GM21723 (cell line): ENCODE data around the gene SURF4.
"Not testable (repeated sequence)": the region's sequence is repeated elsewhere in the genome, so short reads cannot be mapped to it uniquely, and the experiment has no call there.

ENCODE experiments used
- ATAC-seq: cut with Tn5 transposase; IDR thresholded peaks from one replicate; pipeline ENCODE4 v1.9.1; 2021; ENCODE audit warnings: mild to moderate bottlenecking, moderate library complexity; ENCODE audit not compliant: unreplicated experiment

The SURF4 gene

GRCh38 chr9:133397895-133398294 lies 22.0 kb upstream of the SURF4 start:
- no peak for ATAC-seq

- ATAC-seq = no peak
These were observed 21.5 kb upstream of the SURF4 start for GRCh38 chr9:133397370-133397769.

GRCh38 chr9:133396952-133397351 lies 21.1 kb upstream of the SURF4 start:
- ATAC-seq = no peak

GRCh38 chr9:133394687-133395271 lies 18.9 kb upstream of the SURF4 start:
- no peak for ATAC-seq

GRCh38 chr9:133393399-133393798 lies 17.5 kb upstream of the SURF4 start:
- ATAC-seq = no peak

- not testable (repeated sequence) for ATAC-seq
These were observed 16.4 kb upstream of the SURF4 start for GRCh38 chr9:133392308-133392707.

GRCh38 chr9:133391449-133391848 lies 15.6 kb upstream of the SURF4 start:
- not testable (repeated sequence) for ATAC-seq

- ATAC-seq = no peak
These were observed 14.9 kb upstream of the SURF4 start for GRCh38 chr9:133390713-133391112.

- ATAC-seq = no peak
These were observed 13.7 kb upstream of the SURF4 start for GRCh38 chr9:133389562-133389961.

GRCh38 chr9:133389025-133389557 lies 13.2 kb upstream of the SURF4 start:
- no peak for ATAC-seq

GRCh38 chr9:133387680-133388079 lies 11.8 kb upstream of the SURF4 start:
- no peak for ATAC-seq

- ATAC-seq = no peak
These were observed 10.5 kb upstream of the SURF4 start for GRCh38 chr9:133386338-133386737.

- no peak for ATAC-seq
These were observed 9.6 kb upstream of the SURF4 start for GRCh38 chr9:133385452-133385851.

- ATAC-seq = no peak
These were observed 9.0 kb upstream of the SURF4 start for GRCh38 chr9:133384736-133385321.

GRCh38 chr9:133383438-133383837 lies 7.6 kb upstream of the SURF4 start:
- ATAC-seq = no peak

GRCh38 chr9:133382507-133383141 lies 6.8 kb upstream of the SURF4 start:
- ATAC-seq = no peak

GRCh38 chr9:133380734-133381133 lies 4.9 kb upstream of the SURF4 start:
- ATAC-seq = no peak

GRCh38 chr9:133379153-133380086 lies 3.6 kb upstream of the SURF4 start:
- no peak for ATAC-seq

- no peak for ATAC-seq
These were observed 2.6 kb upstream of the SURF4 start for GRCh38 chr9:133378408-133378962.

GRCh38 chr9:133377721-133378216 lies 1.9 kb upstream of the SURF4 start:
- ATAC-seq = no peak

- ATAC-seq = not testable (repeated sequence)
These were observed 1.4 kb upstream of the SURF4 start for GRCh38 chr9:133377280-133377679.
